ENCODE data around the gene PIP4K2A. TPM values are rescaled to one million over a fixed set of nuclear protein-coding genes. Genes with fewer than 3 reads are reported as not detected.

The PIP4K2A gene
- total and polyA plus RNA-seq, 2 experiments from 2014 or later = 39.9 to 40.1 TPM

GRCh38 chr10:22715290-22715625 lies 880 bp upstream of the PIP4K2A start:
- Histone ChIP-seq H3F3A (replicated peaks; ENCODE audit: low read depth) (no peaks in the 10 kb centered on the region), H3K27me3 (ENCODE audit: insufficient read depth) (peaks cover 11% of the 10 kb centered on the region), H3K27ac (ENCODE audit: low read depth) (no peak overlapping the region), H3K36me3 (ENCODE audit: insufficient read depth) (no peaks in the 10 kb centered on the region), H2AFZ (peak overlapping the region; percentile 87), H3K79me2 (replicated peaks; ENCODE audit: insufficient read depth) (peaks cover 37% of the 10 kb centered on the region), H3K4me1 (ENCODE audit: insufficient read depth) (peaks cover 19% of the 10 kb centered on the region), H3K9me2 (ENCODE audit: insufficient read depth) (no peaks in the 10 kb centered on the region), H3K4me2 (peak overlapping the region; percentile 86; the same call in 1 of the 2 replicates), H4K20me1 (replicated peaks; ENCODE audit: insufficient read depth) (peaks cover 4% of the 10 kb centered on the region; the same call in 1 of the 2 replicates), H3K4me3 (peak overlapping the region; percentile 67)
- no peak overlapping the region for H3K27ac Mint-ChIP-seq
- DNase-seq (ENCODE audit: low spot score) = no peak
- H3K36me3 Mint-ChIP-seq (ENCODE audit: low read depth) = no peaks in the 10 kb centered on the region; the same call in 2 of the 3 replicates
- peaks cover 25% of the 10 kb centered on the region for H3K4me1 Mint-ChIP-seq
- H3K9me3 Mint-ChIP-seq = no peaks in the 10 kb centered on the region
- peak overlapping the region; percentile 62 for H3K4me3 Mint-ChIP-seq
- H3K27me3 Mint-ChIP-seq (ENCODE audit: insufficient read depth, low read depth, poor library complexity) = peaks cover 15% of the 10 kb centered on the region
- no peak for TF ChIP-seq ETS1 (IDR thresholded peaks at IDR 0.05)
- TF ChIP-seq POLR2AphosphoS5 (IDR thresholded peaks at IDR 0.05; ENCODE audit: low read depth) = no peak
- TF ChIP-seq EZH2phosphoT487 (IDR thresholded peaks at IDR 0.05; ENCODE audit: unreplicated experiment) = no peak
- TF ChIP-seq REST (IDR thresholded peaks at IDR 0.05; ENCODE audit: unreplicated experiment) = no peak
- no peak for TF ChIP-seq CREB1 (CRISPR knock-in tag; IDR thresholded peaks at IDR 0.05; ENCODE audit: low read depth)
- no peak for ATAC-seq

- H3K36me3 ChIP-seq (ENCODE audit: insufficient read depth) = no peaks in the 10 kb centered on the region
- Mint-ChIP-seq H3K4me3 (peak overlapping the region; percentile 81), H3K4me1 (peaks cover 28% of the 10 kb centered on the region), H3K27ac (no peak overlapping the region), H3K9me3 (no peaks in the 10 kb centered on the region), H3K36me3 (ENCODE audit: low read depth) (no peaks in the 10 kb centered on the region; the same call in 2 of the 3 replicates), H3K27me3 (ENCODE audit: insufficient read depth, low read depth, poor library complexity) (peaks cover 15% of the 10 kb centered on the region)
- DNase-seq (ENCODE audit: low spot score) (peak; percentile 48), ATAC-seq (peak; percentile 33)
- no peaks in the 10 kb centered on the region for H3K9me2 ChIP-seq (ENCODE audit: insufficient read depth)
- H3K79me2 ChIP-seq (replicated peaks; ENCODE audit: insufficient read depth) = peaks cover 50% of the 10 kb centered on the region
- H3K27ac ChIP-seq (ENCODE audit: low read depth) = no peak overlapping the region
- peaks cover 4% of the 10 kb centered on the region; the same call in 1 of the 2 replicates for H4K20me1 ChIP-seq (replicated peaks; ENCODE audit: insufficient read depth)
- peaks cover 19% of the 10 kb centered on the region for H3K4me1 ChIP-seq (ENCODE audit: insufficient read depth)
- no peaks in the 10 kb centered on the region for H3F3A ChIP-seq (replicated peaks; ENCODE audit: low read depth)
- H3K4me2 ChIP-seq = peak overlapping the region; percentile 82
- peaks cover 11% of the 10 kb centered on the region for H3K27me3 ChIP-seq (ENCODE audit: insufficient read depth)
- H3K4me3 ChIP-seq = peak overlapping the region; percentile 84
- H2AFZ ChIP-seq = peak overlapping the region; percentile 85; the same call in 1 of the 2 replicates
- TF ChIP-seq ZNF331 (CRISPR knock-in tag; IDR thresholded peaks at IDR 0.05; ENCODE audit: low read depth) = no peak
- no peak for TF ChIP-seq STAT1 (IDR thresholded peaks at IDR 0.05; ENCODE audit: unreplicated experiment)
- TF ChIP-seq REST (IDR thresholded peaks at IDR 0.05; ENCODE audit: unreplicated experiment) = no peak
- no peak for TF ChIP-seq CTCF (conservative IDR thresholded peaks at IDR 0.05; ENCODE audit: low read depth in 2 of 2)
- no peak for TF ChIP-seq EZH2phosphoT487 (IDR thresholded peaks at IDR 0.05; ENCODE audit: unreplicated experiment)
- TF ChIP-seq ETS1 (IDR thresholded peaks at IDR 0.05) = no peak
- TF ChIP-seq ZNF114 (CRISPR knock-in tag; IDR thresholded peaks at IDR 0.05) = no peak
- TF ChIP-seq CREB1 (CRISPR knock-in tag; IDR thresholded peaks at IDR 0.05; ENCODE audit: low read depth) = no peak
These were observed 412 bp downstream of the PIP4K2A start for GRCh38 chr10:22713853-22714478.
